Astrocyte of the spinal cord (primary cell): ENCODE measurements around the gene PLAC8.
"Not testable (repeated sequence)": the region's sequence is repeated elsewhere in the genome, so short reads cannot be mapped to it uniquely, and the experiment has no call there.

Experiments
- DNase-seq: peaks from one replicate; pipeline ENCODE4 v3.0.0; 2011; ENCODE audit warnings: low read depth, low spot score
- H3K4me3 ChIP-seq: 2 replicates; pipeline ENCODE4 v1.5.1; 2011; ENCODE audit warnings: low read depth, mild to moderate bottlenecking, low read length, moderate library complexity
- CTCF ChIP-seq: IDR thresholded peaks from 2 replicates; pipeline ENCODE4 v1.5.1; 2012; ENCODE audit warnings: low read depth, mild to moderate bottlenecking, low read length, inconsistent platforms
- in situ Hi-C: cut with HindIII; loops from 2 replicates; pipeline ENCODE4 v1.10.0; 2017; ENCODE audit warnings: low sequenced_read_pairs

PLAC8 gene

DNA sequence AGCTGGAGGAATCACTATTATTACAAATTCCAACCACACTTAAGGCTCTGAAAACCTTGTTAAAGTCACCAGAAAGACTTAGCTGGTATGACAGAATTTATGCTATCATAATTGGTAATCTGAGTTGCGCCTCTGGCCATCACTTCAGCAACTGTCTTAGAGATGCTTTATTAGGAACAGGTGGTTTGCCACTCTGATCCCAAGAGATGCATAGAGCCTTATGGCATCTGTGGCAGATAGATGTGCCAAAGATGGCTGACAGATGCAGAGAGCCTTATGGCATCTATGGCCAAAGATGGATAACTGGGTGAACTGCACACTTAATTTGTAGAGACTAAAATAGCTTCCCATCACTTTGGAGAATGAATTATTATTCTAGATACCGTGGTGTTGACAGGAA is 32.3 kb upstream of the PLAC8 start:
- no peak overlapping the region for H3K4me3 ChIP-seq
- in situ Hi-C loops = no loop called here
- TF ChIP-seq CTCF = no peak
- no peak for DNase-seq

DNA sequence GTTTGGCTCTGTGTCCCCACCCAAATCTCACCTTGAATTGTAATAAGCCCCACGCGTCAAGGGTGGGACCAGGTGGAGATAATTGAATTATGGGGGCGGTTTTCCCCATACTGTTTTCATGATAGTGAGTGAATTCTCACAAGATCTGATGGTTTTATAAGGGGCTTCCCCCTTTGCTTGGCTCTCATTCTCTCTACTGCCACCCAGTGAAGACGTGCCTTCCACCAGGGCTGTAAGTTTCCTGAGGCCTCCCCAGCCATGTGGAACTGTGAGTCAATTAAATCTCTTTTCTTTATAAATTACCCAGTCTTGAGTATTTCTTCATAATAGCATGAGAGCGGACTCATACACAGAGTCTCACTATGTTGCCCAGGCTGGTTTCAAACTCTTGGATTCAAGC is 31.2 kb upstream of the PLAC8 start:
- in situ Hi-C loops, DNase-seq, H3K4me3 ChIP-seq: not testable (repeated sequence)

DNA sequence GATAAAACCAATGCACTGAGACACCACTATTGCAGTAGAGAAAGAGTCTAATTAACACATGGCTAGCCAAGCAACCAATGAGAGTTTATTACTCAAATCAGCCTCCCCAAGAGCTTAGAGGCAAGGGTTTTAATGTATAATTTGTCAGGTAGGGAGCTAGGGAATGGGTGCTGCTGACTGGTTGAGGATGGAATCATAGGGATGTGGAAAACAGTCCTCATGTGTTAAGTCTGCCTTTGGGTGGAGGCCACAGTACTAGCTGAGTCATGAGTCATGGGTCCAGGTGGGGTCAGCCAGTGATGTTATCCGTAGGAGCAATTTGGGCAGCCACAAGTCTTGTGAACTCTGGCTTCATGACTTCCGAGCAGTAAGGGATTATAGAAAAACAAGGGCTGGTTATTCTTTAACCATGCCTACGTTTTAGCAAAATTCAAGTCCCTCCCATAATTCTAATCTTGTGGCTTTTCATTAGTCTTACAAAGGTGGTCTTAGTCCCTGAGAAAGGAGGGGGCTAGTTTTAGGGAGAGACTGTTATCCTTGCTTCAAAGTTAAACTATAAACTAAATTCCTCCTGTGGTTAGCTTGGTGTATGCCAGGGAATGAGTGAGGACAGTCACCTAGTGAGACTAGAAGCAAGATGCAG is 25.1 kb upstream of the PLAC8 start:
- H3K4me3 ChIP-seq = no peak overlapping the region
- TF ChIP-seq CTCF = no peak
- in situ Hi-C loops = no loop called here
- no peak for DNase-seq

GRCh38 chr4:83138946-83139345 is 24.4 kb upstream of the PLAC8 start:
- H3K4me3 ChIP-seq = no peak overlapping the region
- in situ Hi-C loops = no loop called here
- no peak for DNase-seq
- TF ChIP-seq CTCF = no peak

GRCh38 chr4:83132065-83132464 is 17.5 kb upstream of the PLAC8 start:
- in situ Hi-C loops = no loop called here
- no peak overlapping the region for H3K4me3 ChIP-seq
- TF ChIP-seq CTCF = no peak
- no peak for DNase-seq

GRCh38 chr4:83129264-83129663 is 14.7 kb upstream of the PLAC8 start:
- no peak for DNase-seq
- TF ChIP-seq CTCF = no peak
- in situ Hi-C loops = no loop called here
- no peak overlapping the region for H3K4me3 ChIP-seq

GRCh38 chr4:83128240-83128929 is 13.9 kb upstream of the PLAC8 start:
- TF ChIP-seq CTCF = no peak
- peak; percentile 79 for DNase-seq
- in situ Hi-C loops = no loop called here
- no peak overlapping the region for H3K4me3 ChIP-seq
